Peyer's patch (tissue), 4 donors: ENCODE data around the gene PRKCA. TPM values are rescaled to one million over a fixed set of nuclear protein-coding genes. Genes with fewer than 3 reads are reported as not detected.

ENCODE experiments used
- DNase-seq, 3 donors: peaks; one replicate each; pipeline ENCODE4 v3.0.0-alpha.2; 2017 to 2019
- H3K27ac ChIP-seq, 4 donors: fragments of 200-600 bp; sonication (generic); one replicate each; pipeline ENCODE4 v1.5.1; 2016 to 2019
- H3K27me3 ChIP-seq, 2 donors: fragments of 200-600 bp; sonication (generic); one replicate each; pipeline ENCODE4 v1.5.1; 2019
- H3K36me3 ChIP-seq, 3 donors: fragments of 200-600 bp; sonication (generic); one replicate each; pipeline ENCODE4 v1.5.1; 2016 to 2019
- H3K4me1 ChIP-seq, 4 donors: fragments of 200-600 bp; sonication (generic); one replicate each; pipeline ENCODE4 v1.5.1; 2016 to 2019
- H3K4me3 ChIP-seq, 4 donors: fragments of 200-600 bp; sonication (generic); 1 replicate in 3 of 4; 2 replicates in 1 of 4; pipeline ENCODE4 v1.5.1; 2016 to 2019; ENCODE audit warnings: mild to moderate bottlenecking in 1 of 4
- H3K9me3 ChIP-seq, 4 donors: fragments of 200-600 bp; sonication (generic); one replicate each; pipeline ENCODE4 v1.5.1; 2016 to 2019; ENCODE audit warnings: mild to moderate bottlenecking in 1 of 4
- CTCF ChIP-seq, 6 experiments: fragments of 450-650 bp in 4 of 6; fragments of 200-600 bp in 2 of 6; sonication (generic) in 1 of 6; IDR thresholded peaks; one replicate each; pipeline ENCODE4 v1.5.1; 2017 to 2019; ENCODE audit warnings: antibody characterized with exemption in 6 of 6, mild to moderate bottlenecking in 3 of 6, moderate library complexity in 1 of 6
- POLR2A ChIP-seq, 2 donors: fragments of 450-650 bp; IDR thresholded peaks; one replicate each; pipeline ENCODE4 v1.5.1; 2017; ENCODE audit warnings: antibody characterized with exemption in 2 of 2, mild to moderate bottlenecking in 2 of 2, moderate library complexity in 2 of 2
- total RNA-seq, 4 donors: library from RNA; depleted of rRNA; stranded (reverse); fragments of >200 nt; gene quantifications; one replicate each; pipeline ENCODE4 v1.1.0, GENCODE V29; 2016

The PRKCA gene
- total RNA-seq, 4 donors from 2014 or later = 32.2 to 47.0 (median 43.5) TPM

- Histone ChIP-seq H3K9me3 (no peaks in the 10 kb centered on the region), H3K4me1 (no peaks in the 10 kb centered on the region)
- no peak for DNase-seq
Measured at GRCh38 chr17:66281661-66282369, 20.6 kb upstream of the PRKCA start.

GRCh38 chr17:66283296-66283934 is 19.0 kb upstream of the PRKCA start:
- no peak overlapping the region for H3K27ac ChIP-seq
- TF ChIP-seq CTCF (IDR thresholded peaks at IDR 0.05) (no peak), POLR2A (IDR thresholded peaks at IDR 0.05) (no peak)
- H3K9me3 ChIP-seq = no peaks in the 10 kb centered on the region
- peaks cover 0 to 5% (median 0%) of the 10 kb centered on the region in 4 donors for H3K4me1 ChIP-seq
- H3K4me3 ChIP-seq = no peak overlapping the region
- H3K27me3 ChIP-seq = no peaks in the 10 kb centered on the region
- no peaks in the 10 kb centered on the region for H3K36me3 ChIP-seq
- no peak for DNase-seq

More at GRCh38 chr17:66281661-66282369, 20.6 kb upstream of the PRKCA start:
- Histone ChIP-seq H3K27ac (no peak overlapping the region), H3K27me3 (no peaks in the 10 kb centered on the region), H3K36me3 (no peaks in the 10 kb centered on the region), H3K4me3 (no peak overlapping the region)
- TF ChIP-seq POLR2A (IDR thresholded peaks at IDR 0.05) (no peak), CTCF (IDR thresholded peaks at IDR 0.05) (no peak)

GRCh38 chr17:66283971-66284370 is 18.4 kb upstream of the PRKCA start:
- no peak for TF ChIP-seq POLR2A (IDR thresholded peaks at IDR 0.05)
- no peak for TF ChIP-seq CTCF (IDR thresholded peaks at IDR 0.05)

GRCh38 chr17:66285149-66285548 is 17.3 kb upstream of the PRKCA start:
- no peak for DNase-seq
- Histone ChIP-seq H3K4me1 (peaks cover 0 to 9% (median 0%) of the 10 kb centered on the region in 4 donors), H3K36me3 (no peaks in the 10 kb centered on the region), H3K9me3 (no peaks in the 10 kb centered on the region), H3K27me3 (no peaks in the 10 kb centered on the region), H3K27ac (no peak overlapping the region), H3K4me3 (no peak overlapping the region)
- TF ChIP-seq POLR2A (IDR thresholded peaks at IDR 0.05) = no peak
- TF ChIP-seq CTCF (IDR thresholded peaks at IDR 0.05) = no peak

More at GRCh38 chr17:66283971-66284370, 18.4 kb upstream of the PRKCA start:
- Histone ChIP-seq H3K4me3 (no peak overlapping the region), H3K27me3 (no peaks in the 10 kb centered on the region), H3K36me3 (no peaks in the 10 kb centered on the region), H3K27ac (no peak overlapping the region), H3K9me3 (no peaks in the 10 kb centered on the region), H3K4me1 (peaks cover 0 to 9% (median 0%) of the 10 kb centered on the region in 4 donors)
- no peak for DNase-seq

GRCh38 chr17:66287911-66288310 is 14.5 kb upstream of the PRKCA start:
- no peak for TF ChIP-seq POLR2A (IDR thresholded peaks at IDR 0.05)
- TF ChIP-seq CTCF (IDR thresholded peaks at IDR 0.05) = no peak
- no peak overlapping the region for H3K4me3 ChIP-seq
- H3K4me1 ChIP-seq = peaks cover 0 to 9% (median 0%) of the 10 kb centered on the region in 4 donors
- no peaks in the 10 kb centered on the region for H3K36me3 ChIP-seq
- H3K27ac ChIP-seq = no peak overlapping the region
- peak in 2 of 3 donors; percentile 70 to 86 for DNase-seq
- no peaks in the 10 kb centered on the region for H3K27me3 ChIP-seq
- no peaks in the 10 kb centered on the region for H3K9me3 ChIP-seq
